ENCODE measurements around the gene DNAJC3.
"Not testable (repeated sequence)": the region's sequence is repeated elsewhere in the genome, so short reads cannot be mapped to it uniquely, and the experiment has no call there.

The DNAJC3 gene

DNA sequence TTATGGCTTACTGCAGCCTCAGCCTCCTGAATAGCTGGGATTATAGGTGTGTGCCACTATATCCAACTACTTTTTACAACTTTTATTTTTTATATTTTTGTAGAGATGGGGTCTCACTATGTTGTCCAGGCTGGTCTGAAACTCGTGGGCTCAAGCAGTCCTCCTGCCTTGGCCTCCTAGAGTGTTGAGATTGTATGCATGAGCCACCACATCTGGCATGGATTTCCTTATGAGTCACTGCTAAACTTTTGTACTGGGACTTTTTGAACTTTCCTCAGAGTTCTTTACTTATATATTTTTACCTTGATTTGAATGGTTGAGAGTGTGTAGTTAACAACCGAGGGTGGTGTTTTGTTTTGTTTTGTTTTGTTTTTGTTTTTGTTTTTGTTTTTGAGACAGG lies 33.4 kb downstream of the DNAJC3 start:
- no peak overlapping the region for H3K4me3 ChIP-seq
- H3K27ac ChIP-seq = peak overlapping the region in 5 of 21 experiments; percentile 3 to 45 (median 32)

DNA sequence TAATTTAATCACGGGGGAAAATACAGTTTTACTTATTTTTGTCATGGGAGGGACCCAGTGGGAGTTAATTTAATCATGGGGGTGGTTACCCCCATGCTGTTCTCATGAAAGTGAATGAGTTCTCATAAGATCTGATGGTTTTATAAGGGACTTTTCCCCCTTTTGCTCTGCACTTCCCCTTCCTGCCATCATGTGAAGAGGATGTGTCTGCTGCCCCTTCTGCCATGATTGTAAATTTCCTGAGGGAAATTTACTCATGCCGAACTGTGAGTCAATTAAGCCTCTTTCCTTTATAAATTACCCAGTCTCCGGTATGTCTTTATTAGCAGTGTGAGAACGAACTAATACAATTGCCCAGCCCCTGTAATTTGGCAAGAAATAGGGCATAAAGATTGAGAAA lies 35.9 kb downstream of the DNAJC3 start:
- not testable (repeated sequence) for H3K4me3 ChIP-seq, H3K27ac ChIP-seq

DNA sequence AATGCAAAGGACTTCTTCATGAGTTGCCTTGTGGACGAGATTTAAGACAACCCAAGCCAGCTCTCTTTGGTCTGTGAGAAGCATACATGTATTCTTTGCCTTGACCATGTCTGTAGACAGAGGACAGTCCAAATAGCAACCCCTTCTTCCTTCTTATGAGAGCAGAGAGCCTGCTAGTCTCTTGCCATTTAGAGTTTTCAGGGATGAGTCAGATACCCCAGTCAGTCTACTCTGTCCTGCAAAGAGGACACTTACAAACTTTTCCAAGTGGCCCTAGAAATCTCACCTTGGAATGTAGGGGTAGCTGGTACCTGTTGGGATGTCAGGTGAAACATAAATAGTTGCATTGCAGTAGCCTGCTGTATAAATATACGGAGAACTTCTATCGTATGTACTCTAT lies 36.7 kb downstream of the DNAJC3 start:
- H3K27ac ChIP-seq = no peak overlapping the region

DNA sequence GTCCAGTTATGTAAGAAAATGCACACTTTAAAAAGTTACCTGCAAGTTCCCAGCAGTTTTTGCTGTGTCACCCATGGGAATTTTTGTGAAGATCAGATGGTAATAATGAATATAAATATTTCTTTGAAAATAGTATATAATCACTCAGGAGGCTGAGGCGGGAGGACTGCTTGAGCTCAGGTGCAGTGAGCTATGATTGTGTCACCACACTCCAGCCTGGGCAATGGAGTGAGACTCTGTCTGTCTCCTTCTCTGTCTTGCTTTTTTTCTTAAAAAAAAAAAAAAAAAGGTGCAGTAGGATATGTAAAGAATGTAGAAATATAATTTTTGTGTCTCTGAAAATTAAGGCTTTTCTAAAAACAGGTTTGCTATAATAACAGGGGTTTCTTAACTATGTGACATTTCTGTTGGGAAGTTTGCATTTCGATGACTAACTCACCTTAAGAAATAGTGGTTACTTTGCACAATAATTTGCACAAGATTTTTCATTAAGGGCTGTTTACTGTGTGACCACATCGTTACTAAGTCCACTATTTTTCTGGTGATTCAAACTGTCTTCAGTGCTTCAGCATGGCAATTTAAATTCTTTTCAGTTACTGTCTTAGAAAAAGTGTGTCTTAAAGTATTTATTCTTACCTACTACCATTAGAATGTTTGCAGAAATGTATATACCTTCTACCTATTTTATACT lies 37.3 kb downstream of the DNAJC3 start:
- H3K4me3 ChIP-seq = no peak overlapping the region
- H3K27ac ChIP-seq = peak overlapping the region in 1 of 21 experiments; percentile 26

More for the DNA sequence above, 36.7 kb downstream of the DNAJC3 start:
- H3K4me3 ChIP-seq = no peak overlapping the region

DNA sequence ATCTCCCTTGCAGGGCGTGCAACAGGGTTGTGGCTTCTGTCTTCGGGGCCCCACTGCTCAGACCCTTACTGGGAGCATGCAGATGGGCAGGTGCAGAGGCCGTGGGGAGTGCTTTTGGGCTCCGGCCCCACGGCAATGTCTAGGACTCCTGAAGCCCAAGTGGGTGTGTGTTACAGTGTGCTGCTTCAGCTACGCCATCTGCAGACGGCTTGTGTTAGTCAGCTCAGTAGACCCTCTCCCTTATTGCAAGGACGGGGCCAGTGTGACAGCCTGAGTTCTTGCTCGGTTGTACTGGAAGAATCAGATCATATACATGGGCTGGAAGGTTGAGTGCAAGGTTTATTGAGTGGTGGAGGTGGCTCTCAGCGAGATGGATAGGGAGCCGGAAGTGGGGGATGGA lies 39.3 kb downstream of the DNAJC3 start:
- H3K4me3 ChIP-seq = no peak overlapping the region
- H3K27ac ChIP-seq = no peak overlapping the region

DNA sequence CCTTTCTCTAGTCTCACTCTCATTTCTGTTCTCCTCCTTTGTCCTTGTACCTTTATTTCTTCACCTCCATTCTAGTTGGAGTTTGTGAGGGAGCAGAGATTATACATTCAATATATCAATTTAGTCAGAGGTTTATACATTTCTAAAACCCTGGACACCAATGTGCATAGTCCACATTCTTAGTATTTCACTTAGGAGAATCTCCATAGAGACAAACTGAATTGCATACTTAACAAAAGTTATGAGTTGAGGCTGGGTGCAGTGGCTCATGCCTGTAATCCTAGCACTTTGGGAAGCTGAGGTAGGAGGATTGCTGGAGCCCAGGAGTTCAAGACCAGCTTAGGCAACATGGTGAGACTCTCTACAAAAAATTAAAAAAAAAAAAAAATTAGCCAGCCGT lies 45.3 kb downstream of the DNAJC3 start:
- H3K4me3 ChIP-seq = no peak overlapping the region

DNA sequence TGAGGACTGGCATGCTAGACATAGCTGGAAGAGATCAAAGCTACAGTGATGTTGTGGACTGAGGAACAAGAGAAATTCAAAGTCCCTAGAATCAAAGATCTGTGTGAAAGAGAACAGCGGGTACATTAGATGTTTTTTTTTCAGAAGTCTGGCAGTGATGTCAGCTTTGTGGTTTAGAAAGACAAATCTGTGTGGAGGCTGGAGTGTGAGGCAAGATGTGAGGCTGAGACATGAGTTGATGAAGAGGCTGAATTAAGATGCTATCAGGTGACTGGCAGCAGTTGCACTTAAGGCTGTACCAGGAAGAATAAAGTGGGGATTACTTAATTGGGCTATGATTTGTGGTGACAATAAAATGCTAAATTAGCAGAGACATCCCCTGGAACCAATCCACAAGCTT lies 46.5 kb downstream of the DNAJC3 start:
- no peak overlapping the region for H3K27ac ChIP-seq
- H3K4me3 ChIP-seq = no peak overlapping the region

More for the DNA sequence above, 45.3 kb downstream of the DNAJC3 start:
- H3K27ac ChIP-seq = no peak overlapping the region

DNA sequence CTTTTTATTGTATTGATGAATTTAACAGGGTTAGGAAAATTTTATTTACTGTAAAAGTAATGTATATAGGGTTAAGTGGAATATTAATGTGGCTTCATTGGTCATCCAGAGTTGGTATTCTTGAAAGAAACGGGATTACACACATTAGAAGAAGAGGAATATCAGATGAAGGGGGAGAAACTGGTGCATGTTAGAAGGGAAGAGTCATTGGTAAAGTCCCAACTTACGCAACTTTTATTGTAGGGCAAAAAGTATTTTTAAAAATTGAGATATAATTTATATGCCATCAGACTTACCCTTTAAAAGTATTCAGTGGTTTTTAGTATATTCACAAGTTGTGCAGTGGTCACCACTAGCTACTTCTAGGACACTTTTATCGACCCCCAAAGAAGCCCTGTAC lies 47.3 kb downstream of the DNAJC3 start:
- Histone ChIP-seq H3K27ac (no peak overlapping the region), H3K4me3 (no peak overlapping the region)

DNA sequence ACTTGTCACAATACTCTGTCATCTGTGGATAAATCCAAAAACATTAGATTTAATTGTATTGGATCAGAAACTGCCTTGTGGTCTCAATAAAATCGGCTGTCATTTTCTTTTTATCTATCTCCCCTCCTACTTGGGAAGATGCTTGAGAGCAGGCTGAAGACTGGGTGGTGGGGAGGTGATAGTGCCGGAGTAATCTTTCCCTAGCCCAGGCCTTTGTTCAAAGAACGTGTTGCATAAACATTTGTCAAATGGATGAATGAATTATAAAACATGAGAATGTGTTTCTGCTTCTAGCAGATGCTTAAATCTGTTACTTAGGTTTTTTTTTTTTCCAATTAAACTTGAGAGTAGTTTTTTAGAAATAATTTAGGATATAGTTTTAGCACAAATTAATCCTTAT lies 49.9 kb downstream of the DNAJC3 start:
- Histone ChIP-seq H3K4me3 (no peak overlapping the region), H3K27ac (no peak overlapping the region)

DNA sequence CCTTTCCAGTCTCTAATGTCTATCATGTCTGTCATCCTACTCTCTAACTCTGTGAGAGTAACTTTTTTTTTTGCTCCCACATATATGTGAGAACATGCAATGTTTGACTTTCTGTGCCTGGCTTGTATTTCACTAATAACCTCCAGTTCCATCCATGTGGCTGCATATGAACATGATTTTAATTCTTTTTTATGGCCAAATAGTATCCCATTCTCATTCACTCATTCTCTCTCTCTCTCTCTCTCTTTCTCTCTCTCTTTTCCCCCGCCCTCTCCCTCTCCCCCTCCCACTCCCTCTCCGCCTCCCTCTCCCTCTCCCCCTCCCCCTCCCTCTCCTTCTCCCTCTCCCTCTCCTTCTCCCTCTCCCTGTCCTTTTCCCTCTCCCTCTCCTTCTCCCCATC lies 52.0 kb downstream of the DNAJC3 start:
- H3K4me3 ChIP-seq = no peak overlapping the region

DNA sequence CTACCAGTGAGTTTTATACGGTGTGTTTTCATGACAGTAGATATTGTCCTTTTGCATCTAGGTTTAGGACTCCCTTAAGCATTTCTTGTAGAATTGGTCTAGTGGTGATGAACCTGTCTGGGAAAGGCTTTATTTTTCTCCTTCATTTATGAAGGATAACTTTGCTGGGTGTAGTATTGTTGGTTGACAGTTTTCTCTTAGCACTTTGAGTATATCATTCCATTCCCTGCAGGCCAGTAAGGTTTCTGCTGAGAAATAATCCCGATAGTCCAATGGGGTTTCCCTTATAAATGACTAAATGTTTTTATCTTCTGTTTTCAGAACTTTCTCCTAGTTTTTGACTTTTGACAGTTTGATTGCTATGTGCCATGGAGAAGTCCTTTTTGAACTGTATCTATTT lies 57.2 kb downstream of the DNAJC3 start:
- no peak overlapping the region for H3K4me3 ChIP-seq
- no peak overlapping the region for H3K27ac ChIP-seq

More for the DNA sequence above, 52.0 kb downstream of the DNAJC3 start:
- no peak overlapping the region for H3K27ac ChIP-seq

DNA sequence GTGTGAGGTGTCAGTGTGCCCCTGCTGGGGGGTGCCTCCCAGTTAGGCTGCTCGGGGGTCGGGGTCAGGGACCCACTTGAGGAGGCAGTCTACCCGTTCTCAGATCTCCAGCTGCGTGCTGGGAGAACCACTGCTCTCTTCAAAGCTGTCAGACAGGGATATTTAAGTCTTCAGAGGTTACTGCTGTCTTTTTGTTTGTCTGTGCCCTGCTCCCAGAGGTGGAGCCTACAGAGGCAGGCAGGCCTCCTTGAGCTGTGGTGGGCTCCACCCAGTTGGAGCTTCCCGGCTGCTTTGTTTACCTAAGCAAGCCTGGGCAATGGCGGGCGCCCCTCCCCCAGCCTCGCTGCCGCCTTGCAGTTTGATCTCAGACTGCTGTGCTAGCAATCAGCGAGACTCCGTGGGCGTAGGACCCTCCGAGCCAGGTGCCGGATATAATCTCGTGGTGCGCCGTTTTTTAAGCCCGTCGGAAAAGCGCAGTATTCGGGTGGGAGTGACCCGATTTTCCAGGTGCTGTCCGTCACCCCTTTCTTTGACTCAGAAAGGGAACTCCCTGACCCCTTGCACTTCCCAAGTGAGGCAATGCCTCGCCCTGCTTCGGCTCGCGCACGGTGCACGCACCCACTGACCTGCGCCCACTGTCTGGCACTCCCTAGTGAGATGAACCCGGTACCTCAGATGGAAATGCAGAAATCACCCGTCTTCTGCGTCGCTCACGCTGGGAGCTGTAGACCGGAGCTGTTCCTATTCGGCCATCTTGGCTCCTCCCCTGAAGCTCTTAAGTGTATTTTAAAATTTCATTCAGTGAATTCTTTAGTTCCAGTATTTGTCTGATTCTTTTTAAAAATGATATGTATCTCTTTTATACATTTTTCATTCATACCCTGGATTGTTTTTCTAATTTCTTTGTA lies 63.4 kb downstream of the DNAJC3 start:
- not testable (repeated sequence) for H3K4me3 ChIP-seq, H3K27ac ChIP-seq

DNA sequence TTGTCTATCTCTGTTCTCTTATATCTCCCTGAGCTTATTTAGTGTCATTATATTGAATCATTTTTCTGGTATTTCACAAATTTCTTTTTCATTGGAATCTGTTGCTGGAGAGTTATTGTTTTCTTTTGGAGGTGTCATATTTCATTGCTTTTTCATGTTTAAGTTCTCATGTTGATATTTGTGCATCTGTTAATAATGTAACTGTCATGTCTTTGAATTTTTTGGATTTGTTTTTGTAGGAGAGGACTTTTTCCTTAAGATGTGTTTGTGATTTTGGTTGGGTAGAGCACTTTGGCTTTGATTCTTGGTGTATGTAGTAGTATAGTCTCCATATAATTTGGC lies 64.0 kb downstream of the DNAJC3 start:
- no peak overlapping the region for H3K27ac ChIP-seq

DNA sequence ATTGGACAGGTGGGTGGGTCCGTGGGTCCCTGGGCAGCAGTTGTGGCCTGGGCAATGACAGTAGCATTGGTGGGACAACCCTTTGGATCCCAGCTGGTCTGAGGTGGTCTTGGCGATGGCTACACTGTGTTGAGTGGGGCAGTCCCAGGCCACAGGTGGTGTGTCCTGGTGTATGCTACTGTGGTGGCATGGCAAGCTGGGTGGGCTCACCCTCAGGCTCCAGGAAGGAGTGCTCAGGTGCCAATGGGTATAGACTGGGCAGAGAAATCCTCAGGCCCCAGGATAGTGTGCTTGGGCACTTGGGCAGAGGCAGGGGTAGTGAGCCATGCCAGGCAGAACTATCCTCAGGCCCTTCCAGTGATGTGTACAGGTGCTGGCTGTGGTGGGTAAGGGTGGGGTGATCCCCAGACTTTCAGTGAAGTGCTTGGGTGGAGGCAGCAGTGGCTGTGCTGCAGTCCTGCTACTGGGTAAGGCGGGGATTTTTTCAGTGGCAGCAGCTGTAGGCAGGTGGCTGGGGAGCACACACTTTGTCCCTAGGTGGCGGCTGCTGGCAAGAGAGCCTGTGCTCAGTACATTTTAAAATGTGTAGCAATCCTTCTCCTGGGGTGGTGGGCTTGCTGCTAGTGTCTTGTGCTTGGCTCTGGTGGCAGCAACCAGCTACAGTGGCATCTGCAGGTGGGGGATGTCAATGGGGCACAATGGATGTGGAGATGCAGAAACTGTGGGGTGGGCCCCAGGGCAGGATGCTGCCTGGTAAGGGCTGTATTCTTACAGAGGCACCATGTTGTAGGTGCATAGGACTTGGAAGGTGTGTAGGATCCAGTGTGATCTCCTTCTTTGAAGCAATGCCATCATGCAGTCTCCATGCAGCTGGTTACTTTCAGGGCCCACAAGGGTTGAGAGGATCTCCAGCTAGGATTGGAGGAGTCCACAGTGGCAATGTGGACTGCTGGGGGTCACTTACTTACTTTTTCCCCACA lies 64.9 kb downstream of the DNAJC3 start:
- no peak overlapping the region for H3K4me3 ChIP-seq
- no peak overlapping the region for H3K27ac ChIP-seq

More for the DNA sequence above, 64.0 kb downstream of the DNAJC3 start:
- no peak overlapping the region for H3K4me3 ChIP-seq

DNA sequence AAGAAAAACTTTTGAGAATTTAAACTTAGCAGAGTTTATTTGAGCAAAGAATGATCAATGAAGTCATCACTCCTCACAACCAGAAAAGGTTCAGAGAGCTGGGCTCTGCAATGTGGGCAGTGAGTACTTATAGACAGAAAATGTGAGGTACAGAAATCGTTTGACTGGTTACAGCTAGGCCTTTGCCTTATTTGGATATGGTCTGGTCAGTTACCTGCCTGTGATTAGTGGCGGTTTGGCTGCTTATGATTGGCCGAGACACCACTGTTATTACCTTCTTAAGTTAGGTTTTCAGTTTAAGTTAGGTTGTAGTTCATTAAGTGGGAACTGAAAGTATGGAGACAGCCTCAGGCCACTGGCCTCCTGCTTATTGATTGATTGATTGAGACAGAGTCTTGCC lies 66.3 kb downstream of the DNAJC3 start:
- no peak overlapping the region for H3K4me3 ChIP-seq
- H3K27ac ChIP-seq = no peak overlapping the region

DNA sequence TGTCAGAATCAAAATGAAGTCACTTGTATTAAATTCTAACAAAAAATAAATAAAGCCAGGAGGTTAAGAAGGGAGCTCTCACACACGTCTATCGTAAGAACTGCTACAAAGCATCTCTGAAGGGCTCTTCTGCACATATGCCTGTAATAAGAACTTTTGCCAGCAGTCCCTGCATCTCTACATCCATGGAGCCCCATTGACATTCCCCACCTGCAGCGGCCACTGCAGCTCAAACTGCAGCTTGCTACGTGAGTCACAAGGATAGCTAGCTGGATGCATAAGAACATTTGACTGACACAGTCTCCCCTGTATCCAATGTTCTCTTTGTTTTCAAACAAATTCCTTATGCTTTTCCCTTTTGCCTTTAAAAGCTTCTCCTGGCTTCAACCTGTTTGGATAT lies 68.3 kb downstream of the DNAJC3 start:
- H3K27ac ChIP-seq = no peak overlapping the region
- no peak overlapping the region for H3K4me3 ChIP-seq

DNA sequence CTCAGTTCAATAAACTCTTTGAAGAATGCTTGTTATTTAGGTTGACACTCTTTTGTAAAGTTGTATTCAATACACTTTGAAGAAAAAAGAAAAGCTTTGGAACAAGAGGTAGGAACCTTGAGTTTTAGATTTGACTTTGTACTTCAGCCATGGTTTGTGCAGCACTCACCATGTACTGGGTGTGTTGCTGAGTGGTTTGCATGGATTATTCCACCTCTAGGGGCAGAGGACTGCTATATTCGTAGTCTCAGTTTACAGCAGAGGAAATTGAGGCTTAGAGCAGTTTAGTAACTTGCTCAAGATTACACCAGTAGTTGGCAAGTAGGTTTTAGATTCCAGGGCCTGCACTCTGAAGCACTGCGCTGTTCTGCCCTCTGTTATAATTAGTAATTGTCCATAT lies 68.8 kb downstream of the DNAJC3 start:
- no peak overlapping the region for H3K4me3 ChIP-seq
- H3K27ac ChIP-seq = no peak overlapping the region

DNA sequence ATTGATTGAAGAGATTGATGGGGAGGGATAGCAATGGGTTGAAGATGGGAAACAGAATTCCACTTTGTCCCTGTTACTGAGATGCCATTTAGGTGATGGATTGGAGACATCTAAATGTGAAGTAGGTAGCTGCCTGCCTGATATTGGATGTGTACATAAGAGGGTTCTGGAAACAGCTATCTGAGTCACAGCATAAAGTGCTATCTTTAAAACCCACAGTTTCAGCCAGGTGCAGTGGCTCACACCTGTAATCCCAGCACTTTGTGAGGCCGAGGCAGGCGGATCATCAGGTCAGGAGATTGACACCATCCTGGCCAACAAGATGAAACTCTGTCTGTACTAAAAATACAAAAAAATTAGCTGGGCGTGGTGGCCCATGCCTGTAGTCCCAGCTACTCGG lies 72.6 kb downstream of the DNAJC3 start:
- no peak overlapping the region for H3K27ac ChIP-seq

DNA sequence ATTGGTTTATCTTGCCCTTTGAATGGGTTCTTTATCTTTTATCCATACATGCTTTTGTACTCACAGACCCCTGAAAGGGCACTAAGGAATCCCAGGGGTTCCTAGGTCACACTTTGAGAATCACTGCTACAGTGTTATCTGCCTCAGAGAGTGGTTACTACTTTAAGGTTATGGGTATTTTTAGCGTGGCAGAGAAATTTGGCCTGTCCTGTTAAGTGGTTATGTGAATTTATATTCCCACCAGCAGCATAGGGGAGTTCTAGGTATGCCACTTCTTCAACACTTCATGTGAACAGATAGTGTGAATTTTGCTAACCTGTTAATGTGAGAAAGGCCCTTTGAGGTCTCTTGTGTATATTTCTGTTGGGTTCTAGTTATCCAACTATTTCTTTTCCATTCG lies 75.7 kb downstream of the DNAJC3 start:
- Histone ChIP-seq H3K4me3 (no peak overlapping the region), H3K27ac (no peak overlapping the region)

More for the DNA sequence above, 72.6 kb downstream of the DNAJC3 start:
- no peak overlapping the region for H3K4me3 ChIP-seq

DNA sequence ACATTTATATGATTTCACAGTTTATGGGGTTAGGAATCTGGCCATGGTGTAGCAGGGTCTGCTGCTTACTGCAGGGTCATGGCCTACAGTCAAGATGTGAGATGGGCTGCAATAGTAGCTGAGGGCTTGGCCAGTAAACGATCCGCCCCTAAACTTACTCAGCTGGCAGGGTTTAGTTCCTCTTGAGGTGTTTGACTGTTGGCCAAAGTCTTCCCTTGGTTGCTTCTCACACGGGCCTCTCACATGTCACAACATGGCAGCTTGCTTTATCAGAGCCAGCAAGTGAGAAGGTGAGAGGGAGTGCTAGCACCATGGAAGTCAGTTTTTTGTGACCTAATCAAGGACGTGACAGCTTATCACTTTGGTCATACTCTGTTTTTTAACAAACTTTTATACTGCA lies 77.1 kb downstream of the DNAJC3 start:
- H3K27ac ChIP-seq = no peak overlapping the region
- H3K4me3 ChIP-seq = no peak overlapping the region
